ENCODE data around the gene NRN1L.
"Not testable (repeated sequence)": the region's sequence is repeated elsewhere in the genome, so short reads cannot be mapped to it uniquely, and the experiment has no call there.

The NRN1L gene

GRCh38 chr16:67860589-67861398, 23.9 kb upstream of the NRN1L start:
- FAIRE-seq: no peak
- no peak for DNase-seq (ENCODE audit: insufficient read length, low spot score)

- FAIRE-seq: no peak
- DNase-seq (ENCODE audit: insufficient read length, low spot score): no peak
These were observed 22.8 kb upstream of the NRN1L start for GRCh38 chr16:67861877-67862276.

GRCh38 chr16:67862623-67863583, 21.8 kb upstream of the NRN1L start:
- DNase-seq (ENCODE audit: insufficient read length, low spot score): no peak
- FAIRE-seq: no peak

GRCh38 chr16:67864044-67864443, 20.6 kb upstream of the NRN1L start:
- FAIRE-seq; DNase-seq (ENCODE audit: insufficient read length, low spot score): not testable (repeated sequence)

GRCh38 chr16:67864594-67864993, 20.1 kb upstream of the NRN1L start:
- DNase-seq (ENCODE audit: insufficient read length, low spot score) (no peak), FAIRE-seq (no peak)

- no peak for DNase-seq (ENCODE audit: insufficient read length, low spot score)
- no peak for FAIRE-seq
These were observed 19.4 kb upstream of the NRN1L start for GRCh38 chr16:67865318-67865717.

- FAIRE-seq (no peak), DNase-seq (ENCODE audit: insufficient read length, low spot score) (no peak)
These were observed 16.4 kb upstream of the NRN1L start for GRCh38 chr16:67868290-67868689.

- DNase-seq (ENCODE audit: insufficient read length, low spot score) (no peak), FAIRE-seq (no peak)
These were observed 15.0 kb upstream of the NRN1L start for GRCh38 chr16:67869653-67870052.

GRCh38 chr16:67871256-67871655, 13.4 kb upstream of the NRN1L start:
- DNase-seq (ENCODE audit: insufficient read length, low spot score) (no peak), FAIRE-seq (no peak)

- no peak for DNase-seq (ENCODE audit: insufficient read length, low spot score)
- FAIRE-seq: no peak
These were observed 12.5 kb upstream of the NRN1L start for GRCh38 chr16:67872131-67872630.

GRCh38 chr16:67872631-67873434, 11.9 kb upstream of the NRN1L start, which contains the start of gene EDC4:
EDC4 (plus strand) TSS chr16:67873052; CDS start chr16:67873262, 210 bp downstream.
- FAIRE-seq (peak; percentile 80), DNase-seq (ENCODE audit: insufficient read length, low spot score) (peak; percentile 96)

GRCh38 chr16:67873435-67874370, 11.0 kb upstream of the NRN1L start:
- FAIRE-seq: peak; percentile 8

GRCh38 chr16:67874372-67874771, 10.3 kb upstream of the NRN1L start:
- FAIRE-seq: no peak
- DNase-seq (ENCODE audit: insufficient read length, low spot score): no peak

More at GRCh38 chr16:67873435-67874370, 11.0 kb upstream of the NRN1L start:
- no peak for DNase-seq (ENCODE audit: insufficient read length, low spot score)

- DNase-seq (ENCODE audit: insufficient read length, low spot score) (no peak), FAIRE-seq (no peak)
These were observed 7.6 kb upstream of the NRN1L start for GRCh38 chr16:67877064-67877463.

- FAIRE-seq: no peak
These were observed 6.5 kb upstream of the NRN1L start for GRCh38 chr16:67878232-67878631.

GRCh38 chr16:67878846-67879245, 5.8 kb upstream of the NRN1L start:
- no peak for DNase-seq (ENCODE audit: insufficient read length, low spot score)
- no peak for FAIRE-seq

More at GRCh38 chr16:67878232-67878631, 6.5 kb upstream of the NRN1L start:
- no peak for DNase-seq (ENCODE audit: insufficient read length, low spot score)

- DNase-seq (ENCODE audit: insufficient read length, low spot score): no peak
- no peak for FAIRE-seq
These were observed 5.2 kb upstream of the NRN1L start for GRCh38 chr16:67879462-67879861.

GRCh38 chr16:67879936-67880335, 4.7 kb upstream of the NRN1L start:
- FAIRE-seq (no peak), DNase-seq (ENCODE audit: insufficient read length, low spot score) (no peak)

- DNase-seq (ENCODE audit: insufficient read length, low spot score) (no peak), FAIRE-seq (no peak)
These were observed 4.1 kb upstream of the NRN1L start for GRCh38 chr16:67880584-67880983.
